GM19035 (cell line): Measurements from ENCODE around the gene GLI3.

Experiments used
- ATAC-seq: cut with Tn5 transposase; IDR thresholded peaks from one replicate; pipeline ENCODE4 v1.9.1; 2021; ENCODE audit not compliant: unreplicated experiment

The GLI3 gene

DNA sequence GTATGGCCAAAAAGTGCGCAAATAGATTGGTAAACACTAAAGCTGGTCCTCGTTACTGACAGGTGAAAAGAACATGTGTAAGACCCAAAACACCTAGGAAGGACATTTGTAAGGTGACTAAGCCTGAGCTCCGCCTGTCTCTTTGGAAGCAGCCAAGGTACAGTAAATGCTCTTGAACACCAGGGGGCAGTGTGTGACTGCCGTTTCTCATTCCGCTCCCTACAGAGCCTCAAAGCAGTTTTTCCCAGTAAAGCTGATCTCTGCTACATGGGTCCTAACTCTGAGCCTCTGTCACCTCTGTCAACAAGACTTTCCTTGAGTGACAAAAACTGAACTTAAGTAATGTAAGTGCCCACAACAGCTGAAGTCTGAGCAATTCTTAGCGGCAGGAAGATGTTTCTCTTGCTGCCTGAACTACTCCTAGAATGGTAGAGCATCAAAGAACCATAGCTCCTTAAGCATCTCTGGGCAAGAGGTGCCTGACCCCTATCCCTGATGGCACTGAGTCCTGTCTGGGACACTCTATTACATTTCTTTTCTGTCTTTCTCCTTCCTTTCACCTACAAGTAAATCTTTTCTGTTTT is 296.2 kb downstream of the GLI3 start:
- peak; percentile 79 for ATAC-seq

DNA sequence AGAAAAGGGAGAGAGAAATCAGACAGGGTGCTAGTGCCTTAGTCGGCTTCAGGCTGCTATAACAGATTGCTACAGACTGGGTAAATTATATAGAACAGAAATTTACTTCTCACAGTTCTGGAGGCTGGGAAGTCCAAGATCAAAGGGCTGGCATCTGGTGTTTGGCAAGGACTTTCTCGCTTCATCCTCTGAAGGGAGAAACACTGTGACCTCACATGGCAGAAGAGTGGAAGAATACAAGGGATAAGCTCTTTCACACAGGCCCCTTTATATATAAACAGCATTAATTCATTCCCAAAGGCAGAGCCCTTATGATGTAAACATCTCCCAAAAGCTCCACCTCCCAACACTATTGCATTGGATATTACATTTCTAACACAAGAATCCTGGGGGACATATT is 298.6 kb downstream of the GLI3 start:
- ATAC-seq, result no peak

- no peak for ATAC-seq
These were observed 303.6 kb downstream of the GLI3 start for GRCh38 chr7:41933427-41933826.

GRCh38 chr7:41931263-41931646 is 305.8 kb downstream of the GLI3 start:
- no peak for ATAC-seq

- ATAC-seq, result no peak
These were observed 306.3 kb downstream of the GLI3 start for GRCh38 chr7:41930538-41931262.

DNA sequence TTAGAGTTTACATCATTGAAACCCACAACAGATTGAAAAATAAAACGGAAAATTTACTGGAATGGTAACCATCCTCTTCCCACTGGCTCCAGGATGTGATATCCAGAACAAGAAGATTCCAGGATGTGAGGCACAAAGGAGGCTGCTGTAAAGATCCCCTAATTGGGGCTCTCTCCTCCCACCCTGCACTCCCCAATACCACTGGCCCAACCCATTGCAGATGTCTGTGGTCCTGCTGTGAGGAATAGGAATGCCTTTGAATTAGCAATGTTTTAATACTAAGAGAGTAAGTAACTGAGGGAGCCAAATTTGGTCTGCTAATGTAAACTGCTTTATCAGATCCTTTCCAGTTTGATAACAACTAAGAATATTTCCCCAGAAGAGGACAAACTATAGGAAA is 308.2 kb downstream of the GLI3 start:
- no peak for ATAC-seq

GRCh38 chr7:41928166-41928565 is 308.8 kb downstream of the GLI3 start:
- no peak for ATAC-seq

DNA sequence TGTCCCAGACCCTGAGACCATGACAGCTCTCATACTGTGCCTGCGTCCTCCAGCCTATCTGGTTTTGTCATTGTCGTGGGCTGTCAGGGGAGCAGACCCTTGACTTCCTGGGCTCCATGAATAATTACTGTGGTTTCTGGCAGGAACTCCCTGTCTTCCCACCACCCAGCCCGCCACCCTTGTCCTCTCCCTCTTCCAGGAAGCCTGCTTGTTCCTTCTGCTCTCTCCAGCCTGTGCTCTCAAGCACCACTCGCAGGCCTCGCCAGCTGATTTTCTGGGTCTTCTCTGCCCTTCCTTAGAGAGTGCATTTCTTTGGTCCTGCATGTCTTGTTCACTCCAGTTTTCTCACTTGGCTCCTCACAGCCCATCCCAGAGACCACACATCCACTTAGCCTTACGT is 309.6 kb downstream of the GLI3 start:
- no peak for ATAC-seq

- no peak for ATAC-seq
These were observed 311.1 kb downstream of the GLI3 start for GRCh38 chr7:41925946-41926345.

DNA sequence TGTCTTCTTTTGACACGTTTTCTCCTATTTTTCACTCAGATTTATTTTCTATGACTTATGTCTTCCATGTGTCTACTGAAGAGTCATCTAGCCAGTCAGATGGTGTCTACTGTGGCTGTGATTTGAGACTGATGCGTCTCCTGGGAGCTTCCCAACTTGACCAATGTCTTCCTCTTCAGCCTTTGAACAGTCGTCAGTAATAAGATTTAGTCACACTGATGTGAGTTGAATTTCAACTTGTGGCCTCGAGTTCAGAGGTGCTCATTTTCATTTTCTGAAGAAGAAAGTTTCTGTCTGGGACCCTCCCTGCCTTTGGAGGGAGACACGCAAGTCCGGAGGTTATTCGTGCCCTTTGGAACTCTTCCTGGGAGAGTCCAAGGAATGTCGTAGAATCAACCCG is 312.2 kb downstream of the GLI3 start:
- ATAC-seq, result no peak

DNA sequence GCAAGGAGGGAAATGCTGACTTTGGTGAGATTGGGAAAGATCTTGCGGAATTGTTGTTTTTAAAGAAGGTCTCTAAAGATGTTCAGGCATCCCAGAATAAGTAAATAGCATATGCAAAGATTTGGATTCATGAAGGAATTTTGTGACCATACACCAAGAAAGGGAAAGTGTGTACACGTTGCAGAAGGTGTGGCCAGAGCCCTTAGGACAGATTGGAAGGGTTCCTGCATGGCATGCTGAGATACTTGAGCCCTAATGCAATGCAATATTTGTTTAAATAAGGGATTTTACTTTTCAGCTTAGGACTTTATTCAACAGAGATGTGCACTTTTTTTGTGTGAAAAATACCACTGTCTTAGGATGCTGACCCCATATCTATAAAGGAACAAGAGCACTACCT is 314.6 kb downstream of the GLI3 start:
- no peak for ATAC-seq

GRCh38 chr7:41921453-41921981 is 315.5 kb downstream of the GLI3 start:
- no peak for ATAC-seq

GRCh38 chr7:41918597-41918996 is 318.4 kb downstream of the GLI3 start:
- ATAC-seq, result no peak

GRCh38 chr7:41916450-41916927 is 320.5 kb downstream of the GLI3 start:
- no peak for ATAC-seq

GRCh38 chr7:41915871-41916270 is 321.1 kb downstream of the GLI3 start:
- ATAC-seq, result no peak

DNA sequence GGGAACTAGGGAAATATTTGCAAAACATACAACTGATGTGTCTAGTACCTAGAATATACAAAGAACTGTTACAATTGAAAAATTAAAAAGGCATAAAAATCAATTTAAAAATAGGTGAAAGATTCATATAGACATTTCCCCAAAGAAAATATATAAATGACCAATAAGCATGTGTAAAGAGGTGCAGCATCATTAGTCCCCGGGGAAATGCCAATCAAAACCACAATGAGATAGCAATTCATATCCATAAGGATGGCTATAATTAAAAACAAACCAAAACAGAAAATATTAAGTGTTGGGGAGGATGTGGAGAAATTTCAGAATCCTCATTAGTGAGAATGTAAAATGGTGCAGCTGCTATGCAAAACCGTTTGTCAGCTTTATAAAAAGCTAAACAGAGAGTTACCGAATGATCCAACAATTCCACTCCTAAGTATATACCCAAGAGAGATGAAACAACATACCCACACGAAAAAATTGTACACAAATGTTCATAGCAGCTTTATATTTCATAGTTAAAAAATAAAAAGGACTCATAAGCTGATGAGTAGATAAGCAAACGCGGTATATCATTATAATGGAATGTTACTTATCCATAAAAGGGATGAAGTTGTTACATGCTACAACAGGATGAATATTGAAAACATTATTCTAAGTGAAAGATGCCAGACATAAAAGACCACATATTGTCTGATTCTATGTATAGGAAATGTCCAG is 324.0 kb downstream of the GLI3 start:
- ATAC-seq, result no peak

- no peak for ATAC-seq
These were observed 324.6 kb downstream of the GLI3 start for GRCh38 chr7:41912426-41912825.

DNA sequence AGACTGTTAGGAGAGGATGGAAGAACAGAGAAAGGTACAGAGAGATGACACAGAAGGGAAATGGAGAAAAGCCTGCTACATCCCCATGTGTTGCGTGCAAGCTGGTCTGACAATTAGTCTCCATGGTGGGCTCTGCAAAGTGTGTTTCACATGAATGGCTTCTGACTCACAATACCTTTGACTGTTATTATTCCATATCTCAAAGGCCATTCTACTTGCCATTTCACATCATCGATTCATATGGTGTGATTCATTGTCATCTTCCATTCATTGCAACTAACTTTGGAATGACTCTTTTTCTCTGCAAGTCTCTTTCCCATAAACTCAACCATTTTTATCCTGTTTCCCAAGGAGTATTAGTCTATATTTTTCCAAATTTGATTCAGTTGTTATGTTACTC is 325.2 kb downstream of the GLI3 start:
- ATAC-seq, result no peak
